ENCODE data around the gene ZNF664. TPM values are rescaled to one million over a fixed set of nuclear protein-coding genes. Genes with fewer than 3 reads are reported as not detected.

The ZNF664 gene
- total and polyA plus RNA-seq, 2 of the 4 experiments (the other 2 are of a cell fraction), result 29.9 to 32.6 TPM

- ChIA-PET CTCF (interaction anchor here (0.6 to 2.0 kb wide), 3 partner anchors 732 to 805 kb away, joined by 3 to 7 read pairs (median 3); no protein-coding TSS in a partner anchor), POLR2A (ENCODE audit: unreplicated experiment) (no interaction called here)
- H2BK5ac ChIP-seq (ENCODE audit: low read depth, low read length, poor library complexity, severe bottlenecking), result no peak overlapping the region
- no peak overlapping the region for H3K4ac ChIP-seq (ENCODE audit: low read depth, low read length)
- no peak overlapping the region for H4K91ac ChIP-seq (ENCODE audit: insufficient read depth, low read depth, low read length)
- no peaks in the 10 kb centered on the region for H4K20me1 ChIP-seq (ENCODE audit: insufficient read depth, low read length)
- peak overlapping the region in 1 of 2 experiments; percentile 74; a peak in 1 of 4 replicates for H4K8ac ChIP-seq (ENCODE audit: low read depth in 2 of 2, low read length in 2 of 2)
- peak overlapping the region; percentile 72; the same call in 1 of the 2 replicates for H4K5ac ChIP-seq (ENCODE audit: low read depth, low read length)
- H3K18ac ChIP-seq (ENCODE audit: low read depth, low read length), result no peak overlapping the region
- H3K36me3 ChIP-seq (ENCODE audit: control insufficient read depth, insufficient read depth, low read length), result no peaks in the 10 kb centered on the region
- H3K9me1 ChIP-seq (ENCODE audit: insufficient read depth, low read length), result no peaks in the 10 kb centered on the region
- H3K23ac ChIP-seq (ENCODE audit: low read depth, low read length), result no peak overlapping the region
- no peak overlapping the region for H2BK20ac ChIP-seq (ENCODE audit: low read depth, low read length)
- H3K9me3 ChIP-seq (ENCODE audit: control insufficient read depth, insufficient read depth, low read length), result no peaks in the 10 kb centered on the region
- peak overlapping the region; percentile 12; the same call in 1 of the 2 replicates for H2AK5ac ChIP-seq (ENCODE audit: low read depth, low read length)
- peak overlapping the region; percentile 61; the same call in 1 of the 2 replicates for H3K14ac ChIP-seq (replicated peaks; ENCODE audit: low read depth, low read length)
- dilution Hi-C loops (cut with HindIII; ENCODE audit: low sequenced_read_pairs, unreplicated experiment), result no loop called here
- no peak overlapping the region for H2AK9ac ChIP-seq (replicated peaks; ENCODE audit: low read depth, low read length, poor library complexity)
- H2BK15ac ChIP-seq (ENCODE audit: low read depth, low read length), result no peak overlapping the region
- in situ Hi-C loops (cut with MboI; ENCODE audit: low sequenced_read_pairs), result loop anchor here (5.0 kb wide), 2 partner anchors 281 to 736 kb away; no protein-coding TSS in a partner anchor
- no peak overlapping the region for H3K27ac ChIP-seq (ENCODE audit: insufficient read depth, low read length)
- no peaks in the 10 kb centered on the region for H3K79me1 ChIP-seq (ENCODE audit: low read depth in 1 of 2, low read length in 2 of 2)
- H3K4me3 ChIP-seq (ENCODE audit: insufficient read depth, low read depth, low read length), result no peak overlapping the region
- BruUV-seq (replicated peaks), result no TSS peak
- no peaks in the 10 kb centered on the region for H3K27me3 ChIP-seq (ENCODE audit: control insufficient read depth, insufficient read depth, low read length)
- no CpG with 5 or more reads among the region's 6 CpGs for WGBS, 2 experiments (ENCODE audit: extremely low coverage in 2 of 2, insufficient read length in 1 of 2)
- no peak overlapping the region for H3K56ac ChIP-seq (ENCODE audit: extremely low read depth, insufficient read depth, low read length)
- intact Hi-C loops (cut with micrococcal nuclease), result loop anchor here (1.0 kb wide), 3 partner anchors 285 to 870 kb away; no protein-coding TSS in a partner anchor
- no peak overlapping the region for H3K4me2 ChIP-seq (ENCODE audit: low read depth, low read length)
- H3K4me1 ChIP-seq (ENCODE audit: control insufficient read depth, insufficient read depth, low read length), result no peaks in the 10 kb centered on the region
- DNase-seq, result peak; percentile 44
- peak; percentile 62 for ATAC-seq (ENCODE audit: low read depth)
- H2BK120ac ChIP-seq (ENCODE audit: low read depth, low read length), result no peak overlapping the region
- peak overlapping the region; percentile 85 for H2AFZ ChIP-seq (replicated peaks; ENCODE audit: low read length, poor library complexity)
- no peak overlapping the region for H3K9ac ChIP-seq (ENCODE audit: low read depth, low read length)
- TF ChIP-seq CEBPB (IDR thresholded peaks at IDR 0.05; ENCODE audit: low read depth, low read length) (no peak), USF2 (IDR thresholded peaks at IDR 0.05; ENCODE audit: low read depth, low read length) (no peak), NFE2L2 (IDR thresholded peaks at IDR 0.05; ENCODE audit: low read depth, low read length) (no peak), CTCF (conservative IDR thresholded peaks at IDR 0.05; ENCODE audit: low read depth, low read length) (peak; percentile 96), MAFK (IDR thresholded peaks at IDR 0.05; ENCODE audit: low read depth, low read length) (no peak), CHD1 (IDR thresholded peaks at IDR 0.05; ENCODE audit: low read depth, low read length) (no peak), MAZ (IDR thresholded peaks at IDR 0.05; ENCODE audit: borderline replicate concordance, low read depth, low read length) (no peak), SMC3 (IDR thresholded peaks at IDR 0.05; ENCODE audit: low read depth, low read length) (peak; percentile 88), FOS (IDR thresholded peaks at IDR 0.05; ENCODE audit: low read depth, low read length) (no peak), RCOR1 (IDR thresholded peaks at IDR 0.05; ENCODE audit: insufficient replicate concordance, low read length) (no peak), RFX5 (IDR thresholded peaks at IDR 0.05; ENCODE audit: low read depth, low read length) (no peak), ELK1 (IDR thresholded peaks at IDR 0.05; ENCODE audit: borderline replicate concordance, low read depth, low read length) (no peak), RAD21 (IDR thresholded peaks at IDR 0.05; ENCODE audit: low read length) (peak; percentile 90), MXI1 (IDR thresholded peaks at IDR 0.05; ENCODE audit: borderline replicate concordance, low read depth, low read length) (no peak)
Measured at GRCh38 chr12:124036657-124037109, 63.7 kb downstream of the ZNF664 start.

Measured in IMR-90 (cell line).